SKM-1 (cell line): ENCODE measurements around the gene GTF2A2.
"Not testable (repeated sequence)": the region's sequence is repeated elsewhere in the genome, so short reads cannot be mapped to it uniquely, and the experiment has no call there.

Source experiments
- DNase-seq: peaks from one replicate; lab custom pipeline; 2025; ENCODE audit not compliant: unreplicated experiment; lab: John Stamatoyannopoulos, UW

Gene GTF2A2

GRCh38 chr15:59674361-59674877, 17.1 kb upstream of the GTF2A2 start:
- no peak for DNase-seq

GRCh38 chr15:59668556-59668955, 11.2 kb upstream of the GTF2A2 start:
- no peak for DNase-seq

DNA sequence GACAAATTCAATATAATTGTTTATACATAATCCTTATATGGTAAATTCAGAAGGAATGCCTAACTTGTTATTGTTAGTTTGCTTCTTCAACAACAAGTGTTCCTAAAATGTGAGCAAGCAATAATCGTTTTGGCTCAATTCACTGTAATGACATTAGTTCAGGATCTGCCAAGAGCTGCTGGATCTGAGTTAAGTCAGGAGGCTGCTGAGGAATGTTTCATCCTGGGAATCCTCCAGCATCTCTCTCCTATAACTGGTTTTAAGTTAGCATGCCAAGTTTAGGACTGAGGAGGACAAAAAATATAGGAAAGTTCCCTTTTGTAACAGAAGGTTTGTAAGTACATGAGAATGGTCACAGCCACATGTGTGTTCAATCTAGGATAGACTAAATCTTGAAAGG, 4.9 kb upstream of the GTF2A2 start:
- no peak for DNase-seq

GRCh38 chr15:59659366-59659765, 2.1 kb upstream of the GTF2A2 start:
- DNase-seq = no peak

DNA sequence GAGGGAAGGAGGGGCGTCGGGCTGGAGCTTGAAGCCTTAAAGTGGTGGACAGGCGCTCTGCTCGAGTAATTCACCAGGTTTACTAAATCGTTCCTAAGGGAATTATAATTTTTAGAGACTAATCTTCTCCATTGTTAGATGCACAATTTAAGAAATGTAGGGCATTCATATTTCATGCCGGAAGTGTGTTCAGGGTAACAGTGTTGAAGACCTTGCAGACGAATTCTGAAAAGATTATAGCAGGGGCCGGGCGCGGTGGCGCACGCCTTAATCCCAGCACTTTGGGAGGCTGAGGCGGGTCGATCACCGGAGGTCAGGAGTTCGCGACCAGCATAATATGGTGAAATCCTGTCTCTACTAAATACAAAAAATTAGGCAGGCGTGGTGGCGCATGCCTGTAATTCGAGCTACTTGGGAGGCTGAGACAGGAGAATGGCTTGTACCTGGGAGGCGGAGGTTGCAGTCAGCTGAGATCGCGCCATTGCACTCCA, 365 bp upstream of the GTF2A2 start:
- DNase-seq = no peak

DNA sequence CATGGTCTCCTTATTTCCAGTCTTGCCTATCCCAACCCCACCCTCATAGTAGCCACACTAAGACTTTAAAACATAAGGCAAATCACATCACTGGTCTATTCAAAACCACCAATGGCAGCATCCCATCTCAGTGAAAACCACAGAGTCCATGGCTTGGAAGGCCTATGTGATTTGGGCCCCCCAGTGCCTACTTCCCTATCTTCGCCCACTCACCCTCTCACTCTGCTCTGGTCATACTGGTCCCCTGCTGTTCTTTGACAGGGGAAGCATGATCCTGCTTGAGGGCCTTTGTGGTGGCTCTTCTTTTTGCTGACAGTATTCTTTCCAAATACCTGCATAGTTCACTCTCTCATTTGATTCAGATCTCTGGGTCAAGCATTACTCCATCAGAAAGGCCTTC, 3.3 kb downstream of the GTF2A2 start:
- DNase-seq = no peak

- no peak for DNase-seq
These were observed 7.7 kb downstream of the GTF2A2 start for GRCh38 chr15:59649603-59650002.

DNA sequence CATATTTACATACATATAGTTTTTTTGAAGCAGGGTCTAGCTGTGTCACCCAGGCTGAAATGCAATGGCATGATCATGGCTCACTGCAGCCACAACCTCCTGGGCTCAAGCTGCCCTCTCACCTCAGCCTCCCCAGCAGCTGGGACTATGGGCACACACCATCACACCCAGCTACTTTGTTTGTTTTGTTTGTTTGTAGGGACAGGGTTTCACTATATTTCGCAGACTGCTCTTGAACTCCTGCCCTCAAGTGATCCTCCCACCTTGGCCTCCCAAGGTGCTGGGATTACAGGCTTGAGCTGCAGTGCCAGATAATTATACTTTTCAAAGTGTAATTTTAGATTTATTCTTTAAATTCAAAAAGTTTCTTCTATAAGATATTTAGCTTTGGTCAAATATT, 10.2 kb downstream of the GTF2A2 start:
- no peak for DNase-seq

DNA sequence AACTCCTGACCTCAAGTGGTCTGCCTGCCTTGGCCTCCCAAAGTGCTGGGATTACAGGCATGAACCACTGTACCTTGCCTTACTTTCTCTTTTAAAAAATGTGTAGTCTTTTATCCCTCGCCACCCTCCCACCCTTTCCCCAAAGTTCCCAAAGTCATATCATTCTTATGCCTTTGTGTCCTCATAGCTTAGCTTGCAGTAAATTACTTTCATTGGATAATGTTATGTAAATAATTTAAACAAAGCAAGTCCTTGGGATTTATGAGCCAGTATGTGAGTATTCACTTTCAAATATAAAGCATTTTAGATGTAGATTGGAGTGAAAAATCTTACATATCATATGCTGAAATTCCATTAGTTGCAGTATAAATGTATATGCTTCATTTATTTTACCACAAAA, 11.0 kb downstream of the GTF2A2 start:
- no peak for DNase-seq

DNA sequence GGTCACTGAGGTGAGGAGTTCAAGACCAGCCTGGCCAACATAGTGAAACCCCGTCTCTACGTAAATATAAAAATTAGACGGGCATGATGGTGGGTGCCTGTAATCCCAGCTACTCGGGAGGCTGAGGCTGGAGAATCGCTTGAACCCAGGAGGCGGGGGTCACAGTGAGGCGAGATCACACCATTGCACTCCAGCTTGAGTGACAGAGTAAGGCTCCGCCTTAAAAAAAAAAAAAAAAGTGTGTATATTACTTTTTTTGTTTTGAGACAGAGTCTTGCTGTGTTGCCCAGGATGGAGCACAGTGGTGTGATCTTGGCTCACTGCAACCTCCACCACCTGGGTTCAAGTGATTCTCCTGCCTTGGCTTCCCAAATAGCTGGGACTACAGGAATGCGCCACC, 11.5 kb downstream of the GTF2A2 start:
- DNase-seq = not testable (repeated sequence)

DNA sequence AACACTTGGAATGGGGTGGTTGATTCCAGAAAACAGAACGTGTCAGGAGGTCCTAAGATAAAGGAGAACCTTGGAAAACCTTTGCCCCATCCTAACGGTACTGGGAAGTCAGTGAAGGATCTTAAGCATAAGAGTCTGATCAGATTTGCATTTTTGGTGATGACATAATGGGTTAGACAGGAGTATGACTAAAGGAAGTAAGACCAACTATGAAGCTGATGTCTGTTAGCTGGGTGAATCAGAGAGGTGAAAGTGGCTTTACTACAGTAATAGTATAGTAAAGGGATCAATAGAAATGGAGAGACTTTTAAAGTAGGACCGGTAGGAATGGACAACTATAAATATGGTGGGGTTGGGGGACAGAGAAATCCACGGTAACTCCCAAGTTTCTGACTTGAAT, 12.6 kb downstream of the GTF2A2 start:
- DNase-seq = no peak

- no peak for DNase-seq
These were observed 15.0 kb downstream of the GTF2A2 start for GRCh38 chr15:59642351-59642750.

DNA sequence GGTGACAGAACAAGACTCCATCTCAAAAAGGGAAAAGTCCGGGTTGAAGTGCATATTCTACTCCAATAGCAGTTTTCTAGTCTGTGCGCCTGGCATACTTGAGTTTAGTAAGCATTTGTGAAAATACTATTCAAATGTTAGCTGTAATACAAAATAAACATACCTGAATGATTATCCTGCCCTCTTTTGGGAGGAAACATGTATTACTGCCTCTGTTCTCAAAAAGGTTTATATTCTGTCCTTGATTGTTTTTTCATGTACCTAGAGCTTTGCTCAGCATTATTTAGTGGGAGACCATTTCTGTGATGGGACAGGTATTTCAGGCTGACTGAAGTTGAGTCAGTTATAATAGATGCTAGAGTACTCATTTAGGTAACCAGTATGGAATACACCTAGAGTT, 19.8 kb downstream of the GTF2A2 start:
- DNase-seq = not testable (repeated sequence)

GRCh38 chr15:59636184-59636583, 21.1 kb downstream of the GTF2A2 start:
- DNase-seq = no peak

- no peak for DNase-seq
These were observed 24.6 kb downstream of the GTF2A2 start for GRCh38 chr15:59632714-59633113.

- DNase-seq = no peak
These were observed 35.0 kb downstream of the GTF2A2 start for GRCh38 chr15:59622289-59622688.

- DNase-seq = no peak
These were observed 38.9 kb downstream of the GTF2A2 start for GRCh38 chr15:59618406-59618805.

GRCh38 chr15:59616379-59616778, 40.9 kb downstream of the GTF2A2 start:
- DNase-seq = no peak

- DNase-seq = no peak
These were observed 41.7 kb downstream of the GTF2A2 start for GRCh38 chr15:59615661-59616060.

- DNase-seq = no peak
These were observed 43.2 kb downstream of the GTF2A2 start for GRCh38 chr15:59614153-59614552.

DNA sequence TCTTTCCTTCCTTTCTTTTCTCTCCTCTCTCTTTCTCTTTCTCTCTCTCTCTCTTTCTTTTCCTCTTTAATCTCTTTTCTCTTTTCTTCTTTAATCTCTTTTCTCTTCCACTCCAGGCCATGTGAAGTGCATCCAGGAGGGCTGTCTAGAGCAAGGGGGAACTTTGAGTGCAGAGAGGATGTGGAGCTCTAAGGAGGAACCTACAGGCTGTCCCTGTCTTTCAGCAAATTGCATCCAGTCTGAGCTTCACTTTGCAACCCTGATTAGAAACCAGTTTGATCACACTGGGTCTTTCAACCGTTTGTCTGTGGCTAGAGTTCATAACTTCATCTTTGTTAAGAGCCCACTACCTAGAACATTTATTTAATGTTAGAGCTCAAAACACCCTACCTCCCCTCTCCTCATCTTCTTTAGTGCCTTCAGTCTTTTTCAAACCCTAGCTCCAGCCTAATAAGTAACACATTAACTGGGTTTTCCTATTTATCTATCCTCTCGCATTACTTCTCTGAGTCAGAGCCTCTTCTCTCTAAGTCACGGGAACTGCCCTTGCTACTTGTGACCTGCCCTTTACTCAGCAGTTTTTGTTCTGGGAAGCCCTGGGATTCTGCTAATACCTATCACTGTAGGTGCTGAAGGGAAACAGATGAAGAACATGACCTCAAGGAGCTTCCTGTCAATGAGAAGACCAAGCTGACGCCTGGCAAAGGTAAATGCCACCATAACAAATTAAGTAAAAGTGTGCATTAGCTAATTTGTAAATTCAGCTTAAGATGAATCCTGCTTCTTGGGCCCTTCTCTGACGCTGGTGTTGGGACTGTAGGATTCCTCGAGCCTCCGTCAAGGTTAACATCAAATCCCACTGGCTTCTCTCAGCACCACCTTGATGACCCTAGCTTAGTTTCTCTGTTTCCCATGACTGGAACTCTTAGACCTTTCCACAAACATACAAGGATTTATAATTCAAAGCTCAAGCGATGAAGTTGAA, 45.7 kb downstream of the GTF2A2 start, which contains the start of gene GCNT3:
GCNT3 (plus strand) TSS at position 508 of the 985 bp plus-strand sequence. CDS start 6,456 bp downstream, outside the sequence.
- peak; percentile 54 for DNase-seq
